GM21381 (cell line): ENCODE data around the gene COL13A1.

Source experiments
- ATAC-seq: cut with Tn5 transposase; IDR thresholded peaks from one replicate; pipeline ENCODE4 v1.9.1; 2021; ENCODE audit warnings: mild to moderate bottlenecking, moderate library complexity; ENCODE audit not compliant: unreplicated experiment

COL13A1 gene

DNA sequence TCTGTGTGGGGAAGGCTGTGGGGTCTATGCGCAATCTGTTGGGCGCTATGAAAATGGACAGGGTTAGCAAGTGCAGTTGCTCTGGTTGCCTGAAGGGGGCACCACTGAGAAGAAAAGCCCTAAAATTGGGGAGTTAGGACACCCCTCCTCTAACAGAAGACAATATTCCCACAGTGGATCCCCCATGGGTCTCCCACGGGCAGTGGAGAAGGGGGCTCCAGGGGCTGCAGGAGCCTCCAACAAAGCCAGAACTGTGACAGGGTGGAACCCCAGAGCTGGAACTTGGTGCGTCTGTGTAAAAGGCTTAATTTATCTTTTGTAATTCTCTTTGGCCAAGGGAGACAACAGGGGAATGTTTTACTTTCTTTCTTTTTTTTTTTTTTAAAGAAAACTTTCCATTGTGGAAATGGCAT lies 12.5 kb upstream of the COL13A1 start:
- ATAC-seq = no peak

DNA sequence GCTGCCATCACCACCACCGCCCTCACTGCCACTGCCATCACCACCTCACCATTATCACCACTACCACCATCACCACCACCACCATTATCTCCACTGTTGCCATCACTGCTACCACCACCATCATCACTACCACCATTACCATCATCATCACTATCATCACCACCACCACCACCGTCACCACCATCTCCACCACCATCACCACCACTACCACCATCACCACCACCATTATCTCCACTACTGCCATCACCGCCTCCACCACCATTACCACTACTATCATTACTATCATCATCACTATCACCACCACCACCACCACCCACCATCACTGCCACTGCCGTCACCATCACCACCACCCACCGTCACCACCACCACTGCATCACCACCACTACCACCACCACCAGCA lies 9.9 kb upstream of the COL13A1 start:
- ATAC-seq = no peak

DNA sequence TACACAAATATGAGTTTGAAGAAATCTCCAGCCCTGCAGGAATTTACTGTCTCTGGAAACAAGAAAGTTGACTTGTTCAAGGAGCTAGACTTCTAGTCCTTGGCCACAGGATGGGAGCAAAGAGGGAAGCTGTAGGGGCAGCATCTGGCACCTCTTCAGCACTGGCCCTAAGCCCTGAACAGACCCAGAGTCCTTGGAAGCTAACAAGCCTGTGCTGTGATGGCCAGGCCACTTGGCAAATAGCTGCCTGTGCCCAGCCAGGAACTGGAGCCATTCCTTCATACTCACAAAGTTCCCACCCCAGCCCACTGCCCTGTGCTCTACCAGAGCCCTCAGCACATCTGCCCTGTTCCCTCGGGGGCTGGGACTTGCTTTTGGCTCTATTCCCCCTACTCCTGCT lies 9.4 kb upstream of the COL13A1 start:
- no peak for ATAC-seq

DNA sequence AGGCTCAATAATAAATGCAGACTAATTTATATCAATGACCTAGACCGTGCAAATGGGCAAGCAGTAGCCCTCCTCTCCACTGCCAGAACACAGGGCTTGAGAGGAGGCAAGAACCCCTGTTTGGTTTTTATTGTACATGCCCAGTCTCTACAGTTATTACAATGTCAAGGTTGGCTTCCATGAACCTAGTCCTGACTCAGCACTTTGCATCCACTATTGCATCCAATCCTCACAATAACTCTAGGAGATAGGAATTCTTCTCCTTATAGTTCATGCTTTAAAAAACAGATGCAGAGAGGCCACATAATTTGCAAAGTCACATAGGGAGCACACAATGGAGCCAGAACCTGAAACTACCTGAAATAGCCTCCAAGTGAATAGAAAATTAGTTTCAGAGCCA lies 7.0 kb upstream of the COL13A1 start:
- no peak for ATAC-seq

DNA sequence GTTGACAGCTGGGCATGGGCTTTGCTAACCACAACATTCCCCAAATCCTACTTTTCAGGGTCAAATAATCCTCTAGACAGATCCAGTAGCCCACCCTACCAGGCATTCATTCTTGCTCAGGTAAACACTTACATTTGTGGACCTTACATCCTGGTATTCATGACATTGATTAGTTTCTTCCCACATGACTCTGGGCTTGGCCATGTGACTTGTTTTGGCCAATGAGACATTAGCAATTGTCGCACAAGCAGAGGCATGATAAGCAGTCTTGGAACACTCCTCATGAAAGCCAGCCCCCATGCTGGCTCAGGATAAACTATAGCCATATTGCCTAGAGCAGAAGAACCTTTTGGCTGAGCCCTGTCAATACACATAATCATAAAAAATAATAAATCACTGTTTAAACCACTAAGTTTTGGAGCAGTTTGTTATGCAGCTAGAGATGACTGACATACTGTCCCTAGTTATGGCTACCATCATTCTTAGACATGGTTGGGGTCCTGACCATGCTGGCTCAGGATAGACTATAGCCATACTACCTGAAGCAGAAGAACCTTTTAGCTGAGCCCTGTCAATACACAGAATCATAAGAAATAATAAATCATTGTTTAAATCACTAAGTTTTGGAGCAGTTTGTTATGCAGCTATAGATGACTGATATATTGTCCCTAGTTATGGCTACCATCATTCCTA lies 6.3 kb upstream of the COL13A1 start:
- ATAC-seq = no peak

DNA sequence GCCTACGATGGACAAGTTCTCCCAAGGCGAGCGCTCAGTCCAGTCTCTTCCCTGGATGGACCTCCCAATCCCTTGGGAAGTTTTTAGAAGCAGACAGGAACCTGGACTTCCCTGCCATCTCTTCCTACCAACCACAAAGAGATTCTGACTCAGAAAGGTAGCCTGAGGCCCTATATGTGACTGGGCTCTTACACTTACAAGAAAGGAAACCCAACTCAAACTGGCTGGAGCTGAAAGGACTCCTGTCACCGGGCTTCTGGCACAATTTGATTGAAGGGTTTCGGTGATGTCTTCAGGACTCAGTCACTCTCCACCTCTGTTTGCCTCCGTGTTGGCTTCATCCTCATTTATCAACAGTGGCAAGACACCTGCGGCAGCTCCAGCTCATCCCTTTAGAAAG lies 3.7 kb upstream of the COL13A1 start:
- ATAC-seq = no peak

DNA sequence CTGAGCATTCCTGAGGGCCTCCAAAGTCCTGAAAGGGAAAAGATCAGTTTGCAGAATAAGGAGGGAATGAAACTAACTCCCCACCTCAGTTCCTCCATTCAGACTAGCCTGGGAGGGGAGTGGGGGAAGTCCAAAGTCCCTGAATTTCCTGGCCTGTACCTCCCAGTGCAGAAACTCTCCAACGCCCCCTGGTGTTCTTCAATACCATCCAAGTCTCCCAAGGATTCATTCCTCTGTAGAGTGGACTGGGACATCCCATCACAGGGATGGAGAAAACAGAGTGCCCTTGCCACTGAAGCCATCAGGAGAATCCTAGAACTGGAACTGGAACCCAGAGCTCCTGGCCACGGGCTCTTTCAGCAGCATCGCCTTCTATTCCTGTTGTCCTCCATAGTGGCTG lies 1.6 kb upstream of the COL13A1 start:
- ATAC-seq = no peak

DNA sequence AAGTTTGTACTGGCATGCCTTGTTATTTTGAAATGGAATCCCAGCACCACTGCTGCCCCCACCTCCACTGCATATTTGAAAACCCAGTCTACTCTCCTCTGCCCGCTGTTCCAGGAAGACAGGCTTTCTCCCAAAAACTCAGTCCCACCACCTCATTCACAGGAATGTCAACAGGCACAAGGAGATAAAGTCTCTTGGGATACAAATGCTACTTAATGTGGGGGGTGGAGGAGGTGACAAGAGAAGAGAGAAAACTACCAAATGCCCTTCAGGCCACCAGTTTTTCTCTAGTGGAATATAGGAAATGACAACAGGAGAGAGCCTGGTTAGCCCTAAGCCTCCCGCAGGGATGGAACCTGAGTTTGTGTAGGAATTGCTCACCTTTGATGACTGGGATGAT lies 1.0 kb upstream of the COL13A1 start:
- no peak for ATAC-seq

DNA sequence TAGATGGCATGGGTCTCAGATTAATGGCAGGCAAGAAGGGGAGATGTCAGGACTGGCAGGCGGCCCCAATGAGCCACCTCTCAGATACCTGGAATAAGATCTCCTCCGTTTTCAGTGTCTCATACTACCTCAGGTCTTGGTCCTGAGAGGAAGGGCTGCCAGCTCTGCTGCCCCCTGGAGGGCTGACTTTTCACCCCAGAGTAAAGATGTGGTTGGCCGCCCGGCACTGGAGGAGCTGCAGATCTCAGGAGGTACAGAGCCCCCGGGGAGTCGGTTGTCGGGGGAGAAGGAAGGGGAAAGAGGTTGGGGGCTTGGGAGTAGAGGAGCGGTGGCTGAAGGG lies 642 bp upstream of the COL13A1 start:
- no peak for ATAC-seq

DNA sequence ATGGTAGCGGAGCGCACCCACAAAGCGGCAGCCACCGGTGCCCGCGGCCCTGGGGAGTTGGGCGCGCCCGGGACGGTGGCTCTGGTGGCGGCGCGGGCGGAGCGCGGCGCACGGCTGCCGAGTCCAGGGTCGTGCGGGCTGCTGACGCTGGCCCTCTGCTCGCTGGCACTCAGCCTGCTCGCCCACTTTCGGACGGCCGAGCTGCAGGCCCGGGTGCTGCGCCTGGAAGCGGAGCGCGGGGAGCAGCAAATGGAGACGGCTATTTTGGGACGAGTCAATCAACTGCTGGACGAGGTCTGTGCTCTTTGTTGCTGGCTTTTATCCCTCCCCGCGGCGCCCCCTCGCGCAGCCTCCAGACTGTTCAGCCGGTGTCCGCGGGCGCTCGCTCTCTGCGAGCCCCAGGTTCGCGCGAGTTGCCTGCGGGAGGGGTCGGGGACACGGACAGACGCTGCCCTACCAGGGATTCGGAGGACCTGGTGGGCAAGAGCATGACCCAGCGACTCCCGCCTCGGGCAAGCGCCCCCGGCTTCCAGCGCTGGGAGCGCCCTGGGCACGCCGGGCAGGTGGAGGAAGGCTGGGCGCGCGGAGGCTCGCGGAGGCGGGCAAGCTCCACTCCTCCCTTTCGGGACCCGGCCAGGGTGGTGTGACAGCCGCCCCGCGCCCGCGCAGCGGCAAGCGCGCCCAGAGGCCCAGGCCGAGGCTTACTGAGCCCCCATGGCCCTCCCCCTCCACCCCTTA lies 887 bp downstream of the COL13A1 start:
- no peak for ATAC-seq

DNA sequence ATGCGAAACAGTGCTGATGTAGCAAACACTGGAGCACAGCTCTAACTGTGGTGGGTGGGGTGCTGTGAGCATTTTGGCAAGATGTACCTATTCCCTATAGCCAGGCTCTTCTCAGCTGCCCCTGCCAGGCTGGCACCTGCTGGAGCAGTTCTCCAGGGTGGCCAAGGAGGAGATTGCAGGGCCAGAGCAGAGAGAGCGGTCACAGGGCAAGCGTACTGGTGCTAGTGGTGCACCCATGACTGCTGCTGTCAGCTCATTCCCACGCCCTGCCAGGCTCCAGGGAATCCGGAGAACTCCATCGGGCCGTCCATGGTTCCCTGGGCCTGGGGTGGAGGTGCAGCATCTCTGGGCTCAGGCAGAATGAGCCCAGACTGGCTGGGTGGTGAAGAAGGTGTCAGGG lies 2.1 kb downstream of the COL13A1 start:
- no peak for ATAC-seq

DNA sequence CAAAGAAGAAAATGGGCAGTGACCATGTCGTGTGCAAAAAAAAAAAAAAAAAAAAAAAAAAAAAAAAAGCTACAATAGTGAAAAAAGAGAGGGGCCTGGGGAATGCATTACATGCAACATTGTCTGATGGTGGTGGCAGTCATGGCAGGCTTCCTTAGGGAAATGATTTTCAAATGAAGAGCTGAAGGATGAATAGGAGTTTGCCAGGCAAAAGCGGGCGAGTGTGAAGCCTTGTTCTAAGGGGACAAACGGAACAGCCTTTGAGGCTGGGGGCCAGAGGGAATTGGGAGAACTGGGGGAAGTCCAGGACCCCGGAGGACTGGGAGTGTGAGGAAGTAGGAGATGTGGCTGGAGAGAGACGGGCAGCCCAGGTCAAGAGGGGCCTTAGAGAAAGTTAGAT lies 3.1 kb downstream of the COL13A1 start:
- ATAC-seq = no peak

DNA sequence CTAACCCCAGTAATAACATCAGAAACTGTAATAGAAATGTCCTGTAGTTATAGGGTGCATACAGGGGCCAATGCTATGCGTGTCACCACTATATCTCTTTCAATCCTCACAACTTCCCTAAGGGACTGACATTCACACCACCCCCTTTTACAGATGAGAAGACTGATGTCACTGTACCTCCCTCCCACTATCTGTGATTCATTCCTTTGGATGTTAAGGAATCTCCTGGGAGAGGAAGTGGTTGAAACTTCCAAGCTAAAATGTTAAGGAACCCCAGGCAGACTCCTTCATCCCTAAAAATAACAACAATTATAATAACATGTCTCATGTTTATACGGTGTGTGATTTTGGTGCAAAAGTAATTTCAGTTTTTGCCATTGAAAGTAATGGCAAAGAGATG lies 5.4 kb downstream of the COL13A1 start:
- ATAC-seq = no peak

DNA sequence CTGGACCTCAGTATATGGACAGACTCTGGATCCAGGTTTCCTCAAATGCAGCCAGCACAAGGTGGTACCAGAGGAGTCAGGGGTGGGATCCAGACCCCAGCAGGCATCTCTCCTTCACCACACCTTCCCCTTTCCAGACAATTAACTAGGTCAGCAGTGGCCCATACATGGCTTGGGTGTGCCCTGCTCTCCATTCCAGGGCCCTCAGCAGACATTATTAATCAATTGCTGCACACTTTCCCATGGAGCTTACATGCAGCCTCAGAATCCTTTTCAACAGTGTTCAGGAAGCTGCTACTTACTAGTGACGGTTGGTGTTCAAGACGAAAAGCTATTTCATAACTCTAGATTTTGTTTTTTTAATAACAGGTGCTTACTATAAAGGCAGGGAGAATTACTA lies 6.0 kb downstream of the COL13A1 start:
- ATAC-seq = no peak

DNA sequence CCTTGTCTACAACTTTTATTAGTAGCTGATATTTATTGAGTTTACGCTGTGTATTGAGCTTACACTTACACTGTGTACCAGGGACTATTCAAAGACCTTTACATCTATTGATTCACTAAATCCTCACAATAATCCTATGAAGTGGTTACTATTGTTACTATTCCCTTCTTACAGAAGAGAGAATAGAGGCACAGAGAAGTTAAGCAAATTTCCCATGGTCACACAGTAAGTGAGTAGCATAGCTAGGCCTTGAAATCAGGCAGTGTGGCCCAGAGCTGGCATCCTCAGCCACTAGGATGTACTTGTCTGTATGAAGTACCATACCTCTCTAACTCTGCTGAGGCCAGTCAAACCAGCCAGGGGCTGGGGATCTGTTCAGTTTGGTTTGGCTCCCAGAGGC lies 7.6 kb downstream of the COL13A1 start:
- ATAC-seq = no peak

DNA sequence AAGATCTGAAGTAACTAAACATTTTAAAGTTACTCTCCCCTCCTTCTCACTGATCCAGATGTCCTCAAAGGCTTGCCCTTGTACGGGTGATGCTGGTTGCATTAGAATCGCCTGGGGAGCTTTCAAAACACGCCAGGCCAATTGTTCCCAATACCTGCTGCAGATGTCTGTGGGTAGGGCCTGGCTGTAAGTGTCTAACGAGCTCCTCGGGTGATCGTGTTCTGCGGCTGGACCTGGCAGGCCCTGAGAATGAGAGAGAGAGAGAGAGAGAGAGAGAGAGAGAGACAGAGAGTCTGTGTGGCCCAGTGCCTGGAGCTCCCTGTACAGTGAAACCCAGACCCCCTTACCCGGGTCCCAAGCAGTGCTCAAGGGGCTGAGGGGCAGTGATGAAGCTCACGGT lies 8.4 kb downstream of the COL13A1 start:
- ATAC-seq = no peak

DNA sequence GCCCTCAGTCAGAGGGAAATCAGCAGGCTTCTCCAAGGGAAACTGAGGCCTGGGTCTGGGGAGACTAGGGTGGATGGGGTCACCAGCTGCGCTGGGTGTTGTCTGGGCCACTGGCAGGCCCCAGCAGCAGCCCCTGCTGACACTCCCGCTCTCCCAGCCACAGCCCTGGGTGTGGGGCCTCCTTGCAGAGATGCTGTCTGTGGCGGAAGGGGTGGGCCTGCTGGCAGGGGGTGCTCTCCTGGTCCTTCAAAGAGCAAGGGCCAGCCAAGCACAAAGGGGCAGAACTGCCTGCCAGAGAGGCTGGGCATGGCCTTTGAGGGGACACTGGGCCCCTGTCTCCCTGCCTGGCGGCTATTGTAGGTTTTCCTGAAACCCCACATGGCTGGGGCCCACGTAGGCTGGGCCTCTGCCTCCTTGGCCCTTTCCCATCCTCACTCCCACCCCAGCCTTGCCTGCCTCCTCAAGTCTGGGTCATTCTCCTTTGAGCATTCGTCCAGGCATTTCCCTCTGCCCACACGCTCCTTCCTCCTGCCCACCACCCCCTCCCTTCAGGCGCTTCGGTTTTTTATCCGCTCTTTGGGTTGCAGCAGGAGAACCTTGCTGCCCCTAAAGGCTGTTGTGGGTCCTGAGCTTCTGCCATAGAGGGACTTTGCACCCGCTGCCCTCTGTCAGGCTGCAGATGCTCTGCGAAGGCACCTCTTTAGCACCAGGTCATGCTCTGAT lies 9.1 kb downstream of the COL13A1 start:
- no peak for ATAC-seq

DNA sequence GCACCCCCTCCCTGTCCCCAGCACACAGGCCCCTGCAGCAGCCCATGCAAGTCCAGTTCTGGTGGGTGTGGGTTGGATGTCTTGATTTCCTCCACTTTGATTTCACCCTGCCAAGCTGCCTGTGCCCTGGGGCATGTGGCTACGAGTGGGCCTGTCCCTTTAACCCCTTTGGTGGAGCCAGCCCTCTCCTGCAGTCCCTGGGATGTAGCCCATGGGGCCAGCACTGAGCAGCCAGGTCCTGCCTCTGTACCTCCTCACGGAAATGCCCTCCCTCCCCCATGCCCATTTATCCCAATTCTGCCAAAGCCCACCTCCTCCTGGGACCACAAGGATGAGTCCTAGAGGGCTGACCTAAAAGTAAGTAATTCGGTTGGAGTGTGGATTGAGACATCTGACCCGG lies 11.9 kb downstream of the COL13A1 start:
- no peak for ATAC-seq

DNA sequence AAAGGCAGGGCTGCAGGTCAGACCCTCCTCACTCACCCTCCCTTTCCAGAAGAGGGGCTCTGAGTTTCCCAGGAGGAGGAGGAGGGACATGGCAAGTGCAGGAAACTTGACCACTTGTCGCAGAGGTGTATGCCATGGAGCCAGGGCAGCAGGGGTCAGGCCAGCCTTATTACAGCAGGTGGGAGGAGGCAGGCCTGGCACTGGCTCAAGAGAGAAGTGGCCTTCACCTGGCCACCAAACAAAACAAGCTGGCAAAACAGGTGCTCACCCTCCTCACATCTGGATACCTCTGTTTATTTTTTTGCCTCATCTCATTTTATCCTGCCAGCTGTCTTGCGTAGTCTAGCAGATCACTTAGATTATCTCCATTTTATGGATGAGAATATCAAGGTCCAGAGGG lies 12.5 kb downstream of the COL13A1 start:
- no peak for ATAC-seq

DNA sequence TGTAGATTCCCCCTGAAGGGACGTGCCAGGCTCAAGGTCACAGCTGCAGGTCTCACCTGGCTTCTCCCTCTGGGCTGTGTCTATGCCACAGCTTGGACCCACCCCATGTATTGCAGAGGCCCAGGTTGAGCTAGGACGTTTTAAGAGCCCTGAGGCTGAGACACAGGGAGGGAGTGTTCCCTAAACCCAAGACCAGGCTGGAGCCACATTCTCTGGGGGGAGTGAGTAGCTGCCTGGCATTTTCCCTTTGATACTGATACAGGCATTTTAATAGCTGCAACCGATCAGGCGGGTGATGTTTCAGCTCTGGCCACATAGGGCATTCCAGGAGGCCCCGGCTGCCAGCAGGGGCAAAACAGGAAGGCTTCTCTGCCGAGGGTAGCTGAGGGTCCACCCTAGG lies 13.4 kb downstream of the COL13A1 start:
- no peak for ATAC-seq

DNA sequence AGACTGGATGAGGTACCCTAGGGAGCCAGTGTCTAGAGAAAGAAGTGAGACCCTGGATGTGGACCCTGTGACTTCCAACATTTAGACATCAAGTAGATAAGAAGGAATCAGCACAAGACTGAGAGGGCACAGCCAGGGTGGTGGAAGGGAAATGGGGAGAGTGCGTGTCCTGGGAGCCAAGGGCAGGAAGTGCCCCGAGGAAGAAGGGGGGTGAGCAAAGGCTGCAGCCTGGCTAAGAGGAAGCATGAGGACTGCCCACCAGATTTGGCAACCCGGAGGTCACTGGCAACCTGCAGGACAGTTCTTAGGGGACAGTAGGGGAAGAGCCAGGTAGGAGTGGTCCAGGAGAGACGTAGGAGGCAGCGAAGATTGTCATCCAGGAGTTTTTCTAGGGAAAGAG lies 14.8 kb downstream of the COL13A1 start:
- ATAC-seq = no peak

DNA sequence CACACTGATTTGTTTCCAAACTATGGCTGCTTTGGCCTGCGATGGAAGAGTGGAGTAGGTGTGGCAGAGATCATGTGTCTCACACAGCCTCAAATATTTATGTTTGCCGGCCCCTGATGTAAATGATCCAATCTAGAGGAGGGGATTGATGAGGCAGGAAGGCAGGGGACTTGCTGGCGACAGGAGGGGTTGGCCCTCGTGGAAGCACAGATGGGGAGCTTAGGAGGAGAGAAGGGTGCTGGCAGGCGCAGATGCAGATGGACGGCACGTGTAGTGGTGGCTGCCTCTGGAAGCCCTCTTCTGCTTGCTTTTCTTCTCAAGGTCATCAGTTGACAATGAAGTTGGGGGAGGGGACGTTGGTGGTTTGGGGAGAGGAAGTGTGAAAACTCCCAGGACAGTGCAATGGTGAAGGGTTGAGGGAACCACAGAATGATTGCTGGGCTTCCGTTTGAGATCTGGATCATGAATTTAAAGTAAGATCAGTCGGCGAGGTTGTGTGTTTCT lies 15.4 kb downstream of the COL13A1 start:
- no peak for ATAC-seq
